ENCODE data around the gene DRAM2.

DNA sequence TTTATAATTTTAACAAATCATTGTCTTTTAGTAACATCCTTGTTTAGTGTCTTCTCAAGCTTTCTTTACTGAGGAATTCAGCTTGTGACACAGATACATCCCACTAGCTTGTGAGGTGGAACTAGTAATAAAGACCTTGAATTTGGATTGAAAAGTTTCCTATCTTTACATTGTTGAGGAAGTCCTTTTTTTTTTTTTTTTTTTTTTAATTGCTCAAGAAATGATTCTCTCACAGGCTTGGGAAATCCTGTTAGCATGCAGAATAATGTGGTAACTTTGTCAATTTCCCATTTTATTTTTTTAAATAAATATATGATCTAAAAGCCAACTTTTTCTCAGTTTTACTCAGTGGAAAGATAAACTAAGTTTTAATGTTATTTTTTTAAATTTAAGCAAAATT, 44.8 kb upstream of the DRAM2 start:
- TF ChIP-seq, protein P1, sequence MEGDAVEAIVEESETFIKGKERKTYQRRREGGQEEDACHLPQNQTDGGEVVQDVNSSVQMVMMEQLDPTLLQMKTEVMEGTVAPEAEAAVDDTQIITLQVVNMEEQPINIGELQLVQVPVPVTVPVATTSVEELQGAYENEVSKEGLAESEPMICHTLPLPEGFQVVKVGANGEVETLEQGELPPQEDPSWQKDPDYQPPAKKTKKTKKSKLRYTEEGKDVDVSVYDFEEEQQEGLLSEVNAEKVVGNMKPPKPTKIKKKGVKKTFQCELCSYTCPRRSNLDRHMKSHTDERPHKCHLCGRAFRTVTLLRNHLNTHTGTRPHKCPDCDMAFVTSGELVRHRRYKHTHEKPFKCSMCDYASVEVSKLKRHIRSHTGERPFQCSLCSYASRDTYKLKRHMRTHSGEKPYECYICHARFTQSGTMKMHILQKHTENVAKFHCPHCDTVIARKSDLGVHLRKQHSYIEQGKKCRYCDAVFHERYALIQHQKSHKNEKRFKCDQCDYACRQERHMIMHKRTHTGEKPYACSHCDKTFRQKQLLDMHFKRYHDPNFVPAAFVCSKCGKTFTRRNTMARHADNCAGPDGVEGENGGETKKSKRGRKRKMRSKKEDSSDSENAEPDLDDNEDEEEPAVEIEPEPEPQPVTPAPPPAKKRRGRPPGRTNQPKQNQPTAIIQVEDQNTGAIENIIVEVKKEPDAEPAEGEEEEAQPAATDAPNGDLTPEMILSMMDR (IDR thresholded peaks at IDR 0.05), result no peak
- TF ChIP-seq POLR2A (IDR thresholded peaks at IDR 0.05) (no peak), EP300 (IDR thresholded peaks at IDR 0.05) (no peak), POLR2AphosphoS5 (IDR thresholded peaks at IDR 0.05) (no peak)
